ENCODE measurements around the gene JMJD8.

JMJD8 gene

GRCh38 chr16:637081-638018, 46.8 kb downstream of the JMJD8 start:
- TF ChIP-seq, protein P1, sequence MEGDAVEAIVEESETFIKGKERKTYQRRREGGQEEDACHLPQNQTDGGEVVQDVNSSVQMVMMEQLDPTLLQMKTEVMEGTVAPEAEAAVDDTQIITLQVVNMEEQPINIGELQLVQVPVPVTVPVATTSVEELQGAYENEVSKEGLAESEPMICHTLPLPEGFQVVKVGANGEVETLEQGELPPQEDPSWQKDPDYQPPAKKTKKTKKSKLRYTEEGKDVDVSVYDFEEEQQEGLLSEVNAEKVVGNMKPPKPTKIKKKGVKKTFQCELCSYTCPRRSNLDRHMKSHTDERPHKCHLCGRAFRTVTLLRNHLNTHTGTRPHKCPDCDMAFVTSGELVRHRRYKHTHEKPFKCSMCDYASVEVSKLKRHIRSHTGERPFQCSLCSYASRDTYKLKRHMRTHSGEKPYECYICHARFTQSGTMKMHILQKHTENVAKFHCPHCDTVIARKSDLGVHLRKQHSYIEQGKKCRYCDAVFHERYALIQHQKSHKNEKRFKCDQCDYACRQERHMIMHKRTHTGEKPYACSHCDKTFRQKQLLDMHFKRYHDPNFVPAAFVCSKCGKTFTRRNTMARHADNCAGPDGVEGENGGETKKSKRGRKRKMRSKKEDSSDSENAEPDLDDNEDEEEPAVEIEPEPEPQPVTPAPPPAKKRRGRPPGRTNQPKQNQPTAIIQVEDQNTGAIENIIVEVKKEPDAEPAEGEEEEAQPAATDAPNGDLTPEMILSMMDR (IDR thresholded peaks at IDR 0.05; ENCODE audit: low read depth, low read length) = no peak
- H3K4me3 ChIP-seq (ENCODE audit: low read depth, low read length) = peak overlapping the region; percentile 81

DNA sequence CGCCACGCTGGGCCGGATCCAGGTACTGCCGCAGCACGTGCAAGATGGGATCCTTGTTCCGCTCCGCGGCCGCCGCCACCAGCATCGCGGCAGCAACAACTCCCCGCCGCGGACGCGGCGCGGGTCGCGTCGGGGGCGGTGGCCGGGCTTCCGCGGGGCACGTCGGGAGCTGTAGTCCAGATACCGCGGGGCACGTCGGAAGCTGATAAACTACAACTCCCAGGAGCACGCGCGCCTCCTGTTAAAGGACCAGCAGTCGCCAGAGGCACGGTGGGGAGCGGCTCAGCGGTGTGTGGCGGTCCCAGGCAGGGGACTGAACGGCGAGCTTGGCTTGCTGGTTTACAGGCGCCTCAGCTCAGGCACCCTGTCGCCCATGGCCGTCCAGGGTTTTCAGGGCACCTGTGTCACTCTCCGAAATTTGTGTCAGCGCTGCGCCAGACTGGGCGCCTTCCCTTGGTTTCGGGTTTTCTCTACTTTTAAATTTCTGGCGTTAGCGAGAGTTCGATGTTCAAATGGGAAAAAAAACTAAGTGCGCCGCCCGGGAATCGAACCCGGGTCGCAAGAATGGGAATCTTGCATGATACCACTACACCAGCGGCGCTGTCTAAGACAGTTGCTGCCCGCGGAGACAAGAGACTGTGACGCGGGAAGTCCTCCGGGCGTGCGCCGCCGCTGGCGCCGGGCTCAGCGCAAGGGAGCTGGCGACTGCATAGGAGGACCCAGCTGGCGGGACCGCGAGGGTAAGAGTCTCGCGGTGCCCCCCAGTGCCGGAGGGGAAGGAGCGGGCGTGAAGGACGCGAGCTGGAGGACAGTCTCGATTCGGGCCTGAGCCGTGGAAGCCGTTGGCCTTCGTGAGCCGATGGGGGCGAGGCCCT, 47.7 kb downstream of the JMJD8 start, which contains the start of gene METTL26:
Gene METTL26 (minus strand): TSS at position 100 of the 875 bp plus-strand sequence. CDS start 15 bp downstream, at position 85.
- peak within 1 kb of the TSS; percentile 81 for H3K4me3 ChIP-seq (ENCODE audit: low read depth, low read length)

GRCh38 chr16:635573-636205, 48.4 kb downstream of the JMJD8 start:
- TF ChIP-seq, protein P1 (IDR thresholded peaks at IDR 0.05; ENCODE audit: low read depth, low read length) = no peak

More for the DNA sequence above, 47.7 kb downstream of the JMJD8 start, which contains the start of gene METTL26:
- TF ChIP-seq, protein P1 (IDR thresholded peaks at IDR 0.05; ENCODE audit: low read depth, low read length) = no peak

DNA sequence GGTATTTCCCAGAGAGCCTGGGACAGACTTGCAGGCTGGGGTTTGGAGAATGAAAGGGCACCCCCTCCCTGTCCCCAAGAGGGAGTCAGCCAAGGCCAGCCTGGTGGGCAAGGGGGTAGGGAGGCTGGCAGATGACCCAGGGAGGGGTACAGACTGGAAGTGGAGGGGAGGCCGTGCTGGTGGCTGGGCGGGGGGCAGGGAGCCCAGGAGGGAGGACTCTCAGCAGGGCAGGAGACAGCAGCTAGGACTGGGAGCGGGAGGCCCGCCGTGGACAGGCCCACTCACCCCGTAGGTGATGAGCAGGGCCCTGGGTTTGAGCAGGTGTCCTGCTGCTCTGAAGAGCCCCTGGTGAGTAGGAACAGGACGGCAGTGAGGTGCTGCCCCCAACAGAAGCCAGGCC, 49.1 kb downstream of the JMJD8 start:
- TF ChIP-seq, protein P1 (IDR thresholded peaks at IDR 0.05; ENCODE audit: low read depth, low read length) = no peak
- peak overlapping the region; percentile 81 for H3K4me3 ChIP-seq (ENCODE audit: low read depth, low read length)

More at GRCh38 chr16:635573-636205, 48.4 kb downstream of the JMJD8 start:
- peak overlapping the region; percentile 81 for H3K4me3 ChIP-seq (ENCODE audit: low read depth, low read length)

DNA sequence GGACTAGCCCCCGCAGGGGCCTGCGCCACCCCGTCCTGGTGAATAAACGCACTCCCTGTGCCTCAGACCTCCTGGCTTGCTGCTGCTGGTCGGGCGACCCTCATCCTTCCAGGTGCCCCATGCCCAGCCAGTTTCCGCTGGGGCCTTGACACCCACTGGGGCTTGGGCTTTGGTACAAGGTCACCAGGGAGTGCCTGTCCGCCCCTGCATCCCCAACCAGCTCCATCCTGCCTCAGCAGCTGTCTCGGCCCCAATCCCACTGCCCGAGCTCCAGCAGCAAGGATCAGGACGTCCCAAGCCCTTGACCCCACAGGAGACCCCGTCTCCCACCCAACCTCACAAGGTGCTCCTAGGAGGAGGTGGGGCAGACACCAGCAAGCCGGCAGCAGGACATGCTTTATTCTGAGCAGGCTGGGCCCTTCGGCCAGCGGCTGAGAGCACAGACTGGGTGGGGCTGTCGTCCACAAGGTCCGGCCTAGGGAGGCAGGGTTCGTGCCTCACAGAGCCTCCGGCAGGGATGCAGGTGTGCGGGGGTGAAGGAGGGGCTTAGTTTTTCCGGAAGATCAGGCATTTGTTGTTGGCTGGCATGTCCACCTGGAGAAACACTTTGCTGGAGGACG, 50.0 kb downstream of the JMJD8 start:
- no peak overlapping the region for H3K4me3 ChIP-seq (ENCODE audit: low read depth, low read length)
- TF ChIP-seq, protein P1 (IDR thresholded peaks at IDR 0.05; ENCODE audit: low read depth, low read length) = no peak

DNA sequence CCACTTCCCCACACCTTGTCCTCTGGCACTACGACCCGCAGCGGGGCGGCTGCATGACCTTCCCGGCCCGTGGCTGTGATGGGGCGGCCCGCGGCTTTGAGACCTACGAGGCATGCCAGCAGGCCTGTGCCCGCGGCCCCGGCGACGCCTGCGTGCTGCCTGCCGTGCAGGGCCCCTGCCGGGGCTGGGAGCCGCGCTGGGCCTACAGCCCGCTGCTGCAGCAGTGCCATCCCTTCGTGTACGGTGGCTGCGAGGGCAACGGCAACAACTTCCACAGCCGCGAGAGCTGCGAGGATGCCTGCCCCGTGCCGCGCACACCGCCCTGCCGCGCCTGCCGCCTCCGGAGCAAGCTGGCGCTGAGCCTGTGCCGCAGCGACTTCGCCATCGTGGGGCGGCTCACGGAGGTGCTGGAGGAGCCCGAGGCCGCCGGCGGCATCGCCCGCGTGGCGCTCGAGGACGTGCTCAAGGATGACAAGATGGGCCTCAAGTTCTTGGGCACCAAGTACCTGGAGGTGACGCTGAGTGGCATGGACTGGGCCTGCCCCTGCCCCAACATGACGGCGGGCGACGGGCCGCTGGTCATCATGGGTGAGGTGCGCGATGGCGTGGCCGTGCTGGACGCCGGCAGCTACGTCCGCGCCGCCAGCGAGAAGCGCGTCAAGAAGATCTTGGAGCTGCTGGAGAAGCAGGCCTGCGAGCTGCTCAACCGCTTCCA, 50.6 kb downstream of the JMJD8 start:
- no peak overlapping the region for H3K4me3 ChIP-seq (ENCODE audit: low read depth, low read length)
- TF ChIP-seq, protein P1 (IDR thresholded peaks at IDR 0.05; ENCODE audit: low read depth, low read length) = no peak
